ENCODE results near the gene LENG8. TPM values are rescaled to one million over a fixed set of nuclear protein-coding genes. Genes with fewer than 3 reads are reported as not detected.

The LENG8 gene
- total RNA-seq, 5 donors from 2014 or later (not counting 1 experiment from before 2014, with no cell fraction given): 506 to 622 (median 618) TPM

DNA sequence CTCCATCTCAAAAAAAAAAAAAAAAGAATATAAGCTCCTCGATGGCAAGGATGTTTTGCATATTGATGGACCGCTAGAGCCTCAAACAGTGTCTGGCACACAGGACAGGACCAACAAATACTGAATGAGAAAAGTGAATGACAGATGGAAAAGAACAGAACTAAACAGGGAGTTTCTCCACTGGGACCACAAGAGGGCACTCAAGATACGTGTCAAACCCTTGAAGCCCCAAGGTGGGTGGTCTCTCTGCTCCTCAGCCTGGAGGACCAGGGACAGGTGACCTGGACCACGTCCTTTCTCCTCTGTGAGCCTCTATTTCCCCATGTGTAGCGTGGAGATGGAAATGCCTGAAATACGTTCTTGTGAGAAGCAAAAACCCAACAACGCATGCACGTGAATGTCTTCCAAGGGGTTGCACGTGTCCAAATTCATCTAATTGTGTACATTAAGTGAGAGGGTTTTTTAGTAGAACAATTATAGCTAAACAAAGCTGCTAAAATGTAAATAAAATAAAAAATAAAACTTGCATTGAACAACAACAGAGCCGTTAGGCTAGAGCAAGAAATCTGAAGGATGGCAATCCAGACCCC, 29.8 kb downstream of the LENG8 start:
- Histone ChIP-seq H3K9me3 (no peaks in the 10 kb centered on the region), H3K4me1 (ENCODE audit: control insufficient read depth in 1 of 2, extremely low read depth in 1 of 2, insufficient read depth in 2 of 2, low read length in 2 of 2) (peaks cover 0 to 6% of the 10 kb centered on the region in 2 experiments), H3K27ac (ENCODE audit: low read length) (no peak overlapping the region), H3K4me3 (ENCODE audit: control insufficient read depth in 1 of 2, extremely low read depth in 1 of 2, low read length in 1 of 2) (no peak overlapping the region), H3K27me3 (replicated peaks in 1 of 2; ENCODE audit: control insufficient read depth in 2 of 2, extremely low read depth in 1 of 2, insufficient read depth in 2 of 2, low read length in 1 of 2) (peaks cover 2 to 26% of the 10 kb centered on the region in 2 experiments), H3K36me3 (ENCODE audit: control insufficient read depth in 2 of 2, extremely low read depth in 1 of 2, insufficient read depth in 1 of 2, low read length in 1 of 2) (no peaks in the 10 kb centered on the region)
- Mint-ChIP-seq H3K9me3 (no peaks in the 10 kb centered on the region), H3K4me3 (no peak overlapping the region), H3K4me1 (peaks cover 4 to 15% (median 12%) of the 10 kb centered on the region in 3 donors), H3K27ac (no peak overlapping the region), H3K27me3 (peaks cover 26 to 46% of the 10 kb centered on the region in 2 donors), H3K36me3 (no peaks in the 10 kb centered on the region)
- CTCF ChIA-PET: interaction anchor here (0.7 to 1.2 kb wide), 6 partner anchors 9 to 584 kb away, joined by 3 to 5 read pairs (median 3); partner anchors contain the start of genes LAIR2 (in 1 of the 2) and LENG8 (in 1 of the 2)
- WGBS (ENCODE audit: insufficient coverage): 27% methylated on average over 6 of the region's 10 CpGs
- ATAC-seq (replicated peaks in 1 of 4) (peak in 1 of 4 experiments; percentile 59), DNase-seq (peak in 2 of 35 experiments; percentile 16 to 68)
- POLR2A ChIA-PET: no interaction called here

DNA sequence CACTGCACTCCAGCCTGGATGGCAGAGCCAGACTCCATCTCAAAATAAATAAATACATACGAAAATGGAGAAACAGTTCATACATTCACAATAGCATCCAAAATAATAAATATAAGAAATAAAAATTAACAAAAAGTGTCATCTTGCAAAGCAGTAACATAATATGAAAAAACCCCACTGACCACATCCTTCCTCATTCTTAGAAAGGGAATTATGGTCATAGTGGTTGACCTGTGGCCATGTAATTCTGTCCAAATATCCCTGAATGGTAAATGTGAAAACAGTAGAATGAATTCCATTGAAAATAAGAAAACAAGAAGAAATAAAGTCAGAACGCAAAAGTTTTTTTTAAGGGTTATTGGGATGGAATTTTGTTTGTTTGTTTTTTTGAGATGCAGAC, 31.1 kb downstream of the LENG8 start:
- no peak overlapping the region for H3K27ac Mint-ChIP-seq
- Histone ChIP-seq H3K4me3 (ENCODE audit: control insufficient read depth in 1 of 2, extremely low read depth in 1 of 2, low read length in 1 of 2) (no peak overlapping the region), H3K27me3 (replicated peaks in 1 of 2; ENCODE audit: control insufficient read depth in 2 of 2, extremely low read depth in 1 of 2, insufficient read depth in 2 of 2, low read length in 1 of 2) (peaks cover 2 to 28% of the 10 kb centered on the region in 2 experiments), H3K27ac (ENCODE audit: low read length) (no peak overlapping the region), H3K9me3 (no peaks in the 10 kb centered on the region), H3K4me1 (ENCODE audit: control insufficient read depth in 1 of 2, extremely low read depth in 1 of 2, insufficient read depth in 2 of 2, low read length in 2 of 2) (peaks cover 0 to 6% of the 10 kb centered on the region in 2 experiments), H3K36me3 (ENCODE audit: control insufficient read depth in 2 of 2, extremely low read depth in 1 of 2, insufficient read depth in 1 of 2, low read length in 1 of 2) (no peaks in the 10 kb centered on the region)
- no peaks in the 10 kb centered on the region for H3K9me3 Mint-ChIP-seq
- CTCF ChIA-PET: no interaction called here
- DNase-seq: no peak
- peaks cover 22 to 51% of the 10 kb centered on the region in 2 donors for H3K27me3 Mint-ChIP-seq
- H3K36me3 Mint-ChIP-seq: no peaks in the 10 kb centered on the region
- POLR2A ChIA-PET: no interaction called here
- ATAC-seq (replicated peaks in 1 of 4): no peak
- 14% methylated on average over 1 of the region's 2 CpGs for WGBS (ENCODE audit: insufficient coverage)
- peaks cover 4 to 15% (median 12%) of the 10 kb centered on the region in 3 donors for H3K4me1 Mint-ChIP-seq
- H3K4me3 Mint-ChIP-seq: no peak overlapping the region

DNA sequence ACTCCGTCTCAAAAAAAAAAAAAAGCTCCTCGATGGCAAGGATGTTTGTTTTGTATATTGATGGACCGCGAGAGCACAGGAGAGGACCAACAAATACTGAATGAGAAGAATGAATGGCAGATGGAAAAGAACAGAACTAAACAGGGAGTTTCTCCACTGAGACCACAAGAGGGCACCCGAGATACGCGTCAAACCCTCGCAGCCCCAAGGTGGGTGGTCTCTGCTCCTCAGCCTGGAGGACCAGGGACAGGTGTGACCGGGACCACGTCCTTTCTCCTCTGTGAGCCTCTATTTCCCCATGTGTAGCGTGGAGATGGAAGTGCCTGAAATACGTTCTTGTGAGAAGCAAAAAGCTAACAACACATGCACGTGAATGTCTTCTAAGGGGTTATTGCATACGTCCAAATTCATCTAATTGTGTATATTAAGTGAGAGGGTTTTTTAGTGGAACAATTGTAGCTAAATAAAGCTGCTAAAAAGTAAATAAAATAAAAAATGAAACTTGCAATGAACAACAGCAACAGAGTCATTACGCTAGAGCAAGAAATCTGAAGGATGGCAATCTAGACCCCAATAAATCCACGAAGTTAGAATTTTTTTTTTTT, 32.4 kb downstream of the LENG8 start:
- peak overlapping the region in 1 of 2 donors; percentile 63 for H3K27ac Mint-ChIP-seq
- ChIA-PET POLR2A (no interaction called here), CTCF (interaction anchor here in 1 of 2 donors (0.6 to 0.7 kb wide), 3 partner anchors 61 to 157 kb away, joined by 3 to 6 read pairs (median 4); no protein-coding TSS in a partner anchor)
- no peaks in the 10 kb centered on the region for H3K9me3 Mint-ChIP-seq
- Histone ChIP-seq H3K36me3 (ENCODE audit: control insufficient read depth in 2 of 2, extremely low read depth in 1 of 2, insufficient read depth in 1 of 2, low read length in 1 of 2) (no peaks in the 10 kb centered on the region), H3K4me1 (ENCODE audit: control insufficient read depth in 1 of 2, extremely low read depth in 1 of 2, insufficient read depth in 2 of 2, low read length in 2 of 2) (peaks cover 0 to 6% of the 10 kb centered on the region in 2 experiments), H3K27ac (ENCODE audit: low read length) (no peak overlapping the region), H3K4me3 (ENCODE audit: control insufficient read depth in 1 of 2, extremely low read depth in 1 of 2, low read length in 1 of 2) (no peak overlapping the region), H3K27me3 (replicated peaks in 1 of 2; ENCODE audit: control insufficient read depth in 2 of 2, extremely low read depth in 1 of 2, insufficient read depth in 2 of 2, low read length in 1 of 2) (peaks cover 2 to 28% of the 10 kb centered on the region in 2 experiments), H3K9me3 (no peaks in the 10 kb centered on the region)
- peak in 3 of 4 experiments; percentile 29 to 67 (median 57) for ATAC-seq (replicated peaks in 1 of 4)
- H3K36me3 Mint-ChIP-seq: no peaks in the 10 kb centered on the region
- 0% methylated on average over 8 of the region's 16 CpGs for WGBS (ENCODE audit: insufficient coverage)
- DNase-seq: peak in 9 of 35 experiments; percentile 13 to 78 (median 31)
- no peak overlapping the region for H3K4me3 Mint-ChIP-seq
- H3K4me1 Mint-ChIP-seq: peaks cover 4 to 15% (median 12%) of the 10 kb centered on the region in 3 donors
- H3K27me3 Mint-ChIP-seq: peaks cover 22 to 55% of the 10 kb centered on the region in 2 donors

DNA sequence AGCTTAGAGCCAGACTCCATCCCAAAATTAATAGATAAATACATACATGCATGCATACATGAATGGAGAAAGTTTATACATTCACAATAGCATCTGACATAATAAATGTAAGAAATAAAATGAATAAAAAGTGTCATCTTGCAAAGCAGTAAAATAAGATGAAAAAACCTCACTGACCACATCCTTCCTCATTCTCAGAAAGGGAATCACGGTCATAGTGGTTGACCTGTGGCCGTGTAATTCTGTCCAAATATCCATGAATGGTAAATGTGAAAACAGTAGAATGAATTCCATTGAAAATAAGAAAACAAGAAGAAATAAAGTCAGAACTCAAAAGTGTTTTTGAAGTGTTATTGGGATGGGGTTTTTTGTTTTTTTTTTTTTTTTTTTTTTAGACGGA, 33.9 kb downstream of the LENG8 start:
- Histone ChIP-seq H3K9me3 (no peaks in the 10 kb centered on the region), H3K27me3 (replicated peaks in 1 of 2; ENCODE audit: control insufficient read depth in 2 of 2, extremely low read depth in 1 of 2, insufficient read depth in 2 of 2, low read length in 1 of 2) (peaks cover 2 to 27% of the 10 kb centered on the region in 2 experiments), H3K4me1 (ENCODE audit: control insufficient read depth in 1 of 2, extremely low read depth in 1 of 2, insufficient read depth in 2 of 2, low read length in 2 of 2) (peaks cover 0 to 6% of the 10 kb centered on the region in 2 experiments), H3K36me3 (ENCODE audit: control insufficient read depth in 2 of 2, extremely low read depth in 1 of 2, insufficient read depth in 1 of 2, low read length in 1 of 2) (no peaks in the 10 kb centered on the region), H3K4me3 (ENCODE audit: control insufficient read depth in 1 of 2, extremely low read depth in 1 of 2, low read length in 1 of 2) (no peak overlapping the region), H3K27ac (ENCODE audit: low read length) (no peak overlapping the region)
- ChIA-PET POLR2A (no interaction called here), CTCF (interaction anchor here in 1 of 2 donors (0.6 kb wide), 1 partner anchor 638 kb away, joined by 3 read pairs; no protein-coding TSS in a partner anchor)
- DNase-seq: no peak
- no peaks in the 10 kb centered on the region for H3K36me3 Mint-ChIP-seq
- WGBS (ENCODE audit: insufficient coverage): no CpG with 5 or more reads among the region's 3 CpGs
- peaks cover 19 to 43% of the 10 kb centered on the region in 2 donors for H3K27me3 Mint-ChIP-seq
- H3K27ac Mint-ChIP-seq: no peak overlapping the region
- no peak overlapping the region for H3K4me3 Mint-ChIP-seq
- ATAC-seq (replicated peaks in 1 of 4): no peak
- H3K4me1 Mint-ChIP-seq: peaks cover 4 to 15% (median 12%) of the 10 kb centered on the region in 3 donors
- no peaks in the 10 kb centered on the region for H3K9me3 Mint-ChIP-seq

DNA sequence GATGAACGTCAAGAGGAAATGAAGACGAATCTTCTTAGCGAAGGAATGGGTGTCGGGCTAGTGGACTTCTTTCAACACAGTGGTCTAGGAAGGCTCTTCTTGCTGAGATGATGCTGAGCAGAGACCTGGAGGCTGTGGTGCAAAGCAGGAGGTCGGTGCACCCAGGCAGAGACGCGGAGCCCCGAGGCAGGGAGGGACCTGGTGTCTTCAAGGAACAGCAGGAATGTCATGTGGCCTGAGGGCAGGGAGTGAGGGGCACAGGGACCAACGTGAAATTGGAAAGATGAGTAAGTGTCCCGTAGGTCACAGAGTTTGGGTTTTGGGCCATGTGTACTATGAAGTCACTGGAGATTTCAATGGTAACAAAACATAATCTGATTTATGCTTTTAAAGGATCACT, 35.5 kb downstream of the LENG8 start:
- Histone ChIP-seq H3K27ac (ENCODE audit: low read length) (no peak overlapping the region), H3K4me1 (ENCODE audit: control insufficient read depth in 1 of 2, extremely low read depth in 1 of 2, insufficient read depth in 2 of 2, low read length in 2 of 2) (peaks cover 0 to 6% of the 10 kb centered on the region in 2 experiments), H3K27me3 (replicated peaks in 1 of 2; ENCODE audit: control insufficient read depth in 2 of 2, extremely low read depth in 1 of 2, insufficient read depth in 2 of 2, low read length in 1 of 2) (peaks cover 0 to 16% of the 10 kb centered on the region in 2 experiments), H3K9me3 (no peaks in the 10 kb centered on the region), H3K4me3 (ENCODE audit: control insufficient read depth in 1 of 2, extremely low read depth in 1 of 2, low read length in 1 of 2) (no peak overlapping the region), H3K36me3 (ENCODE audit: control insufficient read depth in 2 of 2, extremely low read depth in 1 of 2, insufficient read depth in 1 of 2, low read length in 1 of 2) (no peaks in the 10 kb centered on the region)
- Mint-ChIP-seq H3K27me3 (peaks cover 12 to 33% of the 10 kb centered on the region in 2 donors), H3K4me3 (no peak overlapping the region), H3K36me3 (no peaks in the 10 kb centered on the region), H3K27ac (no peak overlapping the region), H3K9me3 (no peaks in the 10 kb centered on the region), H3K4me1 (peaks cover 4 to 15% (median 12%) of the 10 kb centered on the region in 3 donors)
- POLR2A ChIA-PET: interaction anchor here in 1 of 2 donors (0.6 kb wide), 1 partner anchor 41 kb away, joined by 5 read pairs; no protein-coding TSS in a partner anchor
- CTCF ChIA-PET: no interaction called here
- 89% methylated on average over 10 of the region's 10 CpGs for WGBS (ENCODE audit: insufficient coverage)
- DNase-seq (no peak), ATAC-seq (replicated peaks in 1 of 4) (no peak)

DNA sequence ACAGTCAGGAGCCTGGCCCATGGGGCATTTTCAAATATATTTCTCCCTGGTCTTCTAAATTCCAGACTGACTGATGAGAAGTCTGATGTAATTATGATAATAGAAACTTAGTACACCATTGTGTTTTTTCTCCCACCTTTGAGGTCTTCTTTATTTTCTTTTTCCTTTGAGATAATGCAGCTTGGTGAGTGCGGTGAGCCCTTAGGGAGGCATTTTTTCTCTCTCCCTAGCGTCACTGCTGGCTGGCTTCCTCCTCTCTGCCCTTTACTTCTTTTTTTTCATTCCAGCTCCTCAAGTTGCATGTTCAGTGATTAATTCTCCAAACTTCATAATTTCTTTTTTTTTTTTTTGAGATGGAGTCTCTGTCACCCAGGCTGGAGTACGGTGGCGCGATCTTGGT, 36.9 kb downstream of the LENG8 start:
- Mint-ChIP-seq H3K36me3 (no peaks in the 10 kb centered on the region), H3K4me3 (no peak overlapping the region), H3K27ac (no peak overlapping the region), H3K27me3 (peaks cover 10 to 28% of the 10 kb centered on the region in 2 donors), H3K4me1 (peaks cover 4 to 17% (median 10%) of the 10 kb centered on the region in 3 donors), H3K9me3 (no peaks in the 10 kb centered on the region)
- WGBS (ENCODE audit: insufficient coverage): 60% methylated on average over 4 of the region's 5 CpGs
- no peak for DNase-seq
- Histone ChIP-seq H3K4me3 (ENCODE audit: control insufficient read depth in 1 of 2, extremely low read depth in 1 of 2, low read length in 1 of 2) (no peak overlapping the region), H3K9me3 (no peaks in the 10 kb centered on the region), H3K27me3 (replicated peaks in 1 of 2; ENCODE audit: control insufficient read depth in 2 of 2, extremely low read depth in 1 of 2, insufficient read depth in 2 of 2, low read length in 1 of 2) (peaks cover 0 to 10% of the 10 kb centered on the region in 2 experiments), H3K27ac (ENCODE audit: low read length) (no peak overlapping the region), H3K36me3 (ENCODE audit: control insufficient read depth in 2 of 2, extremely low read depth in 1 of 2, insufficient read depth in 1 of 2, low read length in 1 of 2) (no peaks in the 10 kb centered on the region), H3K4me1 (ENCODE audit: control insufficient read depth in 1 of 2, extremely low read depth in 1 of 2, insufficient read depth in 2 of 2, low read length in 2 of 2) (peaks cover 0 to 6% of the 10 kb centered on the region in 2 experiments)
- ATAC-seq (replicated peaks in 1 of 4): no peak
- POLR2A ChIA-PET: no interaction called here
- CTCF ChIA-PET: no interaction called here

Measured in T-cell (primary cell).